Body of pancreas (tissue), 4 donors: ENCODE data around the gene MPLKIP.

ENCODE experiments used
- POLR2A ChIP-seq, 3 donors: fragments of 450-650 bp; IDR thresholded peaks; one replicate each; pipeline ENCODE4 v1.6.1; 2016; ENCODE audit warnings: antibody characterized with exemption in 3 of 3, mild to moderate bottlenecking in 2 of 3
- TF ChIP-seq, protein P1 (sequence below), 7 experiments: fragments of 450-650 bp in 4 of 7; fragments of 200-600 bp in 3 of 7; sonication (generic) in 3 of 7; IDR thresholded peaks; one replicate each; pipeline ENCODE4 v1.5.1; 2016 to 2019; ENCODE audit warnings: antibody characterized with exemption in 7 of 7

- TF ChIP-seq, protein P1, sequence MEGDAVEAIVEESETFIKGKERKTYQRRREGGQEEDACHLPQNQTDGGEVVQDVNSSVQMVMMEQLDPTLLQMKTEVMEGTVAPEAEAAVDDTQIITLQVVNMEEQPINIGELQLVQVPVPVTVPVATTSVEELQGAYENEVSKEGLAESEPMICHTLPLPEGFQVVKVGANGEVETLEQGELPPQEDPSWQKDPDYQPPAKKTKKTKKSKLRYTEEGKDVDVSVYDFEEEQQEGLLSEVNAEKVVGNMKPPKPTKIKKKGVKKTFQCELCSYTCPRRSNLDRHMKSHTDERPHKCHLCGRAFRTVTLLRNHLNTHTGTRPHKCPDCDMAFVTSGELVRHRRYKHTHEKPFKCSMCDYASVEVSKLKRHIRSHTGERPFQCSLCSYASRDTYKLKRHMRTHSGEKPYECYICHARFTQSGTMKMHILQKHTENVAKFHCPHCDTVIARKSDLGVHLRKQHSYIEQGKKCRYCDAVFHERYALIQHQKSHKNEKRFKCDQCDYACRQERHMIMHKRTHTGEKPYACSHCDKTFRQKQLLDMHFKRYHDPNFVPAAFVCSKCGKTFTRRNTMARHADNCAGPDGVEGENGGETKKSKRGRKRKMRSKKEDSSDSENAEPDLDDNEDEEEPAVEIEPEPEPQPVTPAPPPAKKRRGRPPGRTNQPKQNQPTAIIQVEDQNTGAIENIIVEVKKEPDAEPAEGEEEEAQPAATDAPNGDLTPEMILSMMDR (IDR thresholded peaks at IDR 0.05): no peak
- no peak for TF ChIP-seq POLR2A (IDR thresholded peaks at IDR 0.05)
These were observed 28.4 kb downstream of the MPLKIP start for GRCh38 chr7:40105879-40106473.
